GM19372 (cell line): Measurements from ENCODE around the gene CAMSAP2.
A peak's percentile ranks its signal among the peaks of the same experiment; 100 is the strongest.
"Not testable (repeated sequence)": the region's sequence is repeated elsewhere in the genome, so short reads cannot be mapped to it uniquely, and the experiment has no call there.

Source experiments
- ATAC-seq: cut with Tn5 transposase; IDR thresholded peaks from one replicate; pipeline ENCODE4 v1.9.1; 2021; ENCODE audit warnings: mild to moderate bottlenecking, low read depth, moderate library complexity; ENCODE audit not compliant: unreplicated experiment

The CAMSAP2 gene

GRCh38 chr1:200737647-200738291 lies 924 bp upstream of the CAMSAP2 start:
- ATAC-seq: no peak

GRCh38 chr1:200738949-200739651 lies 407 bp downstream of the CAMSAP2 start:
- peak; percentile 57 for ATAC-seq

- ATAC-seq: no peak
Measured at GRCh38 chr1:200739702-200740570, 1.2 kb downstream of the CAMSAP2 start.

- ATAC-seq: no peak
Measured at GRCh38 chr1:200740571-200741208, 2.0 kb downstream of the CAMSAP2 start.

- ATAC-seq: no peak
Measured at GRCh38 chr1:200741551-200742207, 3.0 kb downstream of the CAMSAP2 start.

GRCh38 chr1:200744143-200744542 lies 5.5 kb downstream of the CAMSAP2 start:
- no peak for ATAC-seq

GRCh38 chr1:200749090-200749489 lies 10.4 kb downstream of the CAMSAP2 start:
- ATAC-seq: no peak

GRCh38 chr1:200750749-200751148 lies 12.1 kb downstream of the CAMSAP2 start:
- not testable (repeated sequence) for ATAC-seq

GRCh38 chr1:200751717-200752116 lies 13.0 kb downstream of the CAMSAP2 start:
- no peak for ATAC-seq

GRCh38 chr1:200753650-200754198 lies 15.0 kb downstream of the CAMSAP2 start:
- ATAC-seq: no peak

- ATAC-seq: no peak
Measured at GRCh38 chr1:200755456-200755855, 16.8 kb downstream of the CAMSAP2 start.

GRCh38 chr1:200762089-200762488 lies 23.4 kb downstream of the CAMSAP2 start:
- no peak for ATAC-seq

- ATAC-seq: no peak
Measured at GRCh38 chr1:200767321-200767720, 28.6 kb downstream of the CAMSAP2 start.

GRCh38 chr1:200771625-200772555 lies 33.2 kb downstream of the CAMSAP2 start:
- ATAC-seq: no peak

GRCh38 chr1:200774311-200774710 lies 35.6 kb downstream of the CAMSAP2 start:
- ATAC-seq: no peak

- no peak for ATAC-seq
Measured at GRCh38 chr1:200774735-200775444, 36.2 kb downstream of the CAMSAP2 start.

GRCh38 chr1:200775850-200776249 lies 37.2 kb downstream of the CAMSAP2 start:
- ATAC-seq: no peak

GRCh38 chr1:200776949-200777348 lies 38.3 kb downstream of the CAMSAP2 start:
- ATAC-seq: no peak
